GM19468 (cell line): ENCODE results near the gene PRKCE.

Experiments
- ATAC-seq: cut with Tn5 transposase; IDR thresholded peaks from one replicate; pipeline ENCODE4 v1.9.1; 2021; ENCODE audit warnings: mild to moderate bottlenecking, moderate library complexity, moderate number of reproducible peaks; ENCODE audit not compliant: unreplicated experiment; ENCODE audit errors: extremely low read depth

PRKCE gene

DNA sequence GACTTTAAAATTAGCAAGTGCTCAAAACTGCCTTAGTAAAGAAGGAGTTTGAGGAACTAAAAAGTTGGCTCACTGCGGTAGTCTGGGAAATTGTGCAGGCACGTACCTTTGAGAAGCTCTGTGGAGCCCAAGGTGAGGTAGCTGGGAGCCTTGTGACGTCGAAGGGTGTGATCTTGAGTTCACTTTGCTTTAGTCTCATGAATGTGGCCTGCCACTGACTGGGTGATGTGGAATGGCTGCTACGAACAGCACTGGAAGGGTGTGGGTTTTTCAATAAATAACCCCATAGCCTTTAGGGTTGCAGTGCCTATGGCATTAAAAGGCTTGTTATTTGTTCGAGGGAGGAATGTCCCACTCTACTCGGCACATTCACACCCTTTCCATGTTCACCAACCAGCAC lies 312.3 kb downstream of the PRKCE start:
- ATAC-seq, result no peak

DNA sequence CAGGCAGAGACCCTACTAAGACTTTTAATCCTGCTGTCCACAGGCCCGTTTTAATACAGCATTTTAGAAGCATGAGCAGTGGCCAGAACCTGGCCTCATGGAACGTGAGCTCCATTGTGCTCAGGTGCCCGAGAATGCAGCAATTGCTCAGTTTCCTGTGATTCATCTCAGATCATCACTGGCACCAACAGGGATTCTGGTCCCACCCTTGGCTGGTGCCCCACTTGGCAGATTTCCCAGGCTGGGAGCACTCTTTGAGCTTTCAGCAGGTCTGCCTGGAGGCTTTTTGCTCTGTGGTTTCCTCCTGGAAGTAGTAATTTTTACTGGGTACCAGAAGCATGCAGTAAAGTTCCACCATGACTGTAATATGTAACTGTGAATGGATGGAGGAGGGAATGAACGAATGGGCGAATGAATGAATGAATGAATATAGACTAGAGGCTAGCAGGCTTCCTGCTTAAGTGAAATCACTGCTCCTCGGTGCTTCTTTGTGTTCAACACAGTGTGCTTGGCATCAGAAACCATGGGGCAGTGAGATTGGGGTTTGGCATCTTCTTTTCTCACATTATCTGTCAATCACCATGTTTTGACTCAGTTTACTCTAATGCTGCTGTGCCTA lies 312.9 kb downstream of the PRKCE start:
- ATAC-seq, result no peak

DNA sequence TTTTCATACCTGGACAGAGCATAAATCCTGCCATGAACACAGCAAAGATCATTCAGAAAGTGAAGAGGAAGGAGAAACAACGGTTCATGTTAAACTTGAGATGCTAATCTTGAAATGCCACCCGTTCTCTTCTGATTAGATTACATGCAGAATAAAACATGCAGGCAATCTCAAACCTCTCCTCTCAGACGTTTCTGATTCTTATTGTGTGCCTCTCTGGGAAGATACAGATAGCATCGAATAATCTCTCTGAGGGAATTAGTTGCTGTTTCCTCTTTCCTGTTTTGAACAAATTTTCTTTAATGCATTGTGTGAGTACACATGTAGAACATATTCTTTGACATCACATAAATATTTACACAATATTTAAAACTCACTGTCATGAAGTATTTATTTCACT lies 313.4 kb downstream of the PRKCE start:
- no peak for ATAC-seq

DNA sequence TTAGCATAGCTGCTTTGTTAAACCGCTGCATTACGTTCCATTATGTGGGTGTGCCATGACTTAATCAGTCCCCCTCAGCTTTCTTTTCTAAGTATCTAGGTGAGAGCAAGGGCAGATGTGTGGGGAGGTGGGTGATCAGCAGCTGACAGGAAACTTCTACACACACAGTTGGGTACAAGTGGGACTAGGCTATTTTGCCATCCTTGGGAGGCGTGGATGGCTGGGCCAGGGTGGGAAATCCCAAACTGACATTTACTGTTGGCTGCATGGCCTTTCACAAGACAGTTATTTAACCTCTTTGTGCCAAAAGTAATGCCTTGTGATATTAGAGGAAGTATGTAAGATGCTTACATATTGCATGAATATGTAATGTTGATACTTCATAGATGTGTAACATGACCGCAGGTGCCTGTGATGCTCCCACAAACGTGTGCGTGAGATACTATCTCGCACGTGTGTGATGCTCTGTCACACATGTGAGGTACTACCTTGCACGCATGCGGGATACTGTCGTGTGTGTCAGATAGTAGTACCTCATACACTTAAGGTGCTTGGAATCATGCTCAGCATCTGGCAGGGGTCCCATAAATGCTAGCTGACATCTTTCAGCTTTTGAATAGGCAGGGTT lies 314.5 kb downstream of the PRKCE start:
- no peak for ATAC-seq

DNA sequence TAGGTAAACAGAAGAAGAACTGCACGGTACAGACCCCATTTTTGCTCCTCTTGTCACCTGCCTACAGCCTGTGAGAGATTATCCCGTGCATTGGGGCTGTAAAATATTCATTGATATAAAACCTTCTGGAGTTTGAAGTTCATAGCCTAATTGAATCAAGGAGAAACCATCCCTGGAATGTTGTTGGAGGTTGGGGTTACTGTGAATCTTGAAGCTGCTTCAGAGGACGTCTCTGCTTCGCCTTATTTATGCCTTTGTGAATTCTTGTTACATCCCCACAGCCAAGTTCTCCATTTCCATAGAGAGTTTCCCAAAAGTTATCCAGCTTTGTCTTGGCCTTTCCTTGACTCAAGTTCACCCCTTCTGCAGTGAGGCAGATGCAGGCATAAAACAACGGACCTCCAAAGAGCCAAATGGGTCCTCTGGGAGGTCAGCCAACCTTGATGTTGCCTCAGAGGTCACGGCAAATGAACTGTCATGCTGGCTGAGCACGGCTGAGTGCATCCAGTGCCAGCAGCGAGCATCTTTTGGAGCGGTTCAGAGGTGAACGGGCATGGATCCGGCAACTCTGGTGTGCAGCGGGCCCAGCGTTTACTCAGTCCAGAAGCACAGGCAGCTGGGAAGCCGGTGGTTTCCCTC lies 317.6 kb downstream of the PRKCE start:
- ATAC-seq, result no peak

DNA sequence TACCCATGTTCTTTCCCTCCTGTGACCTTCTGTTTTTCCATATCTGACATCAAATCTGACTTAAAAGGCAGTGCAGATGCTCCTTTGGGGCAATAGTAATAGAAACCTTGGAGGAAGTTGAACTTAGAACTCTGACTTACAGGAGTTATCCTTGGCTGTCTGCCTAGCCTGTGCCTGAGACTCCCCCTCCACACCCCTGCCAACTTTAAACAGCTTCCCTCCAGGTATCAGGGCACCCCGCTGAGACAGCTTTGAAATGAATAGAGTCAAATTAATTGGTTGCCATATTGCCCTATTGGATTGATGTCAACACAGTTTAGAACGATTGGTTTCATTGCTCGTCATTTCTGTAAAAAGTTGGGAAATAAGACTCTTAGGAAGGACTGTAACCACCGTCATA lies 322.0 kb downstream of the PRKCE start:
- no peak for ATAC-seq

DNA sequence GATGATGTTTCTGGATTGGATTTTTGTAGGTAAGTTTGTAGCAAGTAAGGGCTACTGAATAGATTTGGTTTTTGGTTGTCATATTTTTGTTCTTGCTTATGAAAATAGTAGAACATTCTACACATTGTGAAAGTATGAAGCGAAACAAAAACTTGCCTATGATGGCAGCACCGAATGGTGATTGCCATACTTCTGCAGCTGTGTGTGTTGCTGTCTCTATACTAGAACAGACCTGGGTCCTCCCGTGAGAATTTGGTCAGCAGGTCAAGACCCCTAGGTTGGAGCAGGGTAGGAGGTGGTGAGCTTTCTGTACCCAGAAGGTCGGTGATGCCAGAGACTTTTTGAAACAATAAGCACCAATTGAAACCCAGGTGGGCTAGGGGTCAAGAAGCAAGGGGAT lies 322.6 kb downstream of the PRKCE start:
- ATAC-seq, result peak; percentile 60

DNA sequence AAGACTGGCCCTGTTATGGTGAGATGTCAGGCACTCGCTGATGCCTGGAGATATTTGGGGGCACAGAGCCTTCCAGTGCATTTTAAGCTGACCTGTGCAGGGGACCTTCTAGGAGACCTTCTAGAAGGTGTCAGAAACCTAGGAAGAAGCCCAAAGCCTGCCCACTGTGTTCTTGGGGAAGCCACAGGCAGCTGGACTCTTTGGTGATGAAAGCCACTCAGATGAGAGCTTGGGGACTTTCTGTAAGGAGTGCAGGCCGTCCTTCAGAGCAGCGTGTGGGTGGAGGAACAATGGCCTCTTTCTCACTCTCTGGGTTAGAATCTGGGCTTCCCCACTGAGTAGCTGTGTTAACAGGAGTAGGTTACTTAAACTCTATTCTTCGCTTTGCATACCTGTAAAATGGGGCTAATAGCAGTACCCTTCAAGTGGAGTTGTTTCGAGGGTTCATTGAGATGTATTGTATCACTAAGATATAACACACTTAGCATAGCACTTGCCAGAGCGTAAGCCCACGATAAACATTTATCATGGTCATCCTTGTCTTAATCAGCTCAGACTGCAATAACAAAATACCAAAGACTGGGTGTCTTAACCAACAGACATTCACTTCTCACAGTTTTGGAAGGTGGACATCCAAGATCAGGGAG lies 323.4 kb downstream of the PRKCE start:
- no peak for ATAC-seq

DNA sequence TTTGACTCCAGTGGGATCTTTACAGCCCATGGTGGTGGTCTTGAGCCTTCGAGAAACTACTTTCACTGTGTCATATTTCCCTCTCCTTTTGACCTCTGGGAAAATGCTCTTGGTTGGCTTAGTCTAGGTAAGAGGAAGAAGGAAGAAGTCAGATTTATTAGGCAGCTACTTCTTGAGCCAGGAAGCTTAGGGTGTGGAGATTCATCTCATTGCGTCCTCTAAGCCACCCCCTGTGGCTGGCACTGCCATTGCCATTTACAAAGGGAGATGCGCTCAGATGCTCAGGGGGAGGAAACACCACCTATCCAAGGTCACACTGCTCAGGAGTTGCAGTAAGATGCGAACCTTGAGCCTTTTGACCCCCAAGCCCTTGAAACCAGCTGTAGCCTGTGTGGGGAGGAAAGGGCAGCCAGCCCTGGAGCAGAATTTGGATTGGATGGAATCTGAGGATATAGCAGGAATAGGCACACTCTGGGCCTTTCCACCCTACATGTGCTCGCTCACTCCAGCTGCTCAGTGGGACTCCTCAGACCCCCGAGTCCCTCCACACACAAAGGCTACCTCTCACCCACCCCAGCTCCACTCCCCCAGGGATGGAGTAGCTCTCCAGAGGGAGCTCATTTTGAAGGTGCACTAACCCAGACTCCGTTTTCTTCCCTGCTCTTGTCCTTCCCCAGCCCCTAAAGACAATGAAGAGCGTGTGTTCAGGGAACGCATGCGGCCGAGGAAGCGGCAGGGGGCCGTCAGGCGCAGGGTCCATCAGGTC lies 324.5 kb downstream of the PRKCE start:
- ATAC-seq, result no peak

DNA sequence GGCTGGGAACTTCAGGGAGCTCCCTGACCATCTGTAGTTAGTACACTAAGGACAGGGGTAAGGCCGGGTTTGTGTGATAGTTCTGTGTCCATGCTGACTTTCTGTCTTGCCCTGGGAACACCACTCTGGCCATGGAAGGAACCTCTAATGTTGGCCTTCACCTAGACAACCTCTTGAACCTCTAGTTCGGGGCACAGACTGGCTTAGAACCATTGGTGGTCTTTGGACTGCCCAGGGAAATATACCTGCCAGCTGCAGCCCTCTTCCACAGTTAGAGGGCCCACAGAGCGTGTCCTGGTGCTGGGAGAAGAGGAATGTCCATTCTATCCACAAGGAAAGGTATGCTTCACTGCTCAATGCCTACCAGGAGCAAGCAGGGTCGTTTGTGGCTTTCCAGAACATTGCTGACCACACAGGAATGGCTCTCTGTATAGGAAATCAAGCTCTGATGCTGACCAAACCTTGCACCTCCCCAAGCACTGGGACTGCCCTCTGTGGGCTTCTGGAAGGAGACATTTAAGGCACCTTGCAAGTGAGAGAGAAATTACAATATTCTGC lies 326.9 kb downstream of the PRKCE start:
- ATAC-seq, result no peak

DNA sequence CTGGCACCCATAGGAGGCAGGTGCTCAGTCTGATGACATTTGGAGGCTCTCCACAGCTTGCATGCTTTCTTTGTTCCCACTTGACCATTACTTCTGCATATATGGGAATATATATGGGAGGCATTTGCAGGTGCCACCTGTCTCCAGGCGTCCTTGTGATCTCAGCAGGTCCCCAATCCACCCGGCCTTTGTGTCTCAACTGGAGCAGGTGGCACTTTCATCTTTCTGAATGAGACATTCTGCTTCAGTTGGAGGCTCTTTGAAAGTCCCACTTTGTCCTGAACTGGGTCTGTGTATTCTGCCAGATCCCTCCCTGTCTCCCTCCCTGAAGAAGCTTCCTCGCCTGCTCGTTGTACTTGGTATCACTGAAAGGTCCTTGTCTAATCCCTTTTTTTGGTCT lies 327.6 kb downstream of the PRKCE start:
- ATAC-seq, result no peak

DNA sequence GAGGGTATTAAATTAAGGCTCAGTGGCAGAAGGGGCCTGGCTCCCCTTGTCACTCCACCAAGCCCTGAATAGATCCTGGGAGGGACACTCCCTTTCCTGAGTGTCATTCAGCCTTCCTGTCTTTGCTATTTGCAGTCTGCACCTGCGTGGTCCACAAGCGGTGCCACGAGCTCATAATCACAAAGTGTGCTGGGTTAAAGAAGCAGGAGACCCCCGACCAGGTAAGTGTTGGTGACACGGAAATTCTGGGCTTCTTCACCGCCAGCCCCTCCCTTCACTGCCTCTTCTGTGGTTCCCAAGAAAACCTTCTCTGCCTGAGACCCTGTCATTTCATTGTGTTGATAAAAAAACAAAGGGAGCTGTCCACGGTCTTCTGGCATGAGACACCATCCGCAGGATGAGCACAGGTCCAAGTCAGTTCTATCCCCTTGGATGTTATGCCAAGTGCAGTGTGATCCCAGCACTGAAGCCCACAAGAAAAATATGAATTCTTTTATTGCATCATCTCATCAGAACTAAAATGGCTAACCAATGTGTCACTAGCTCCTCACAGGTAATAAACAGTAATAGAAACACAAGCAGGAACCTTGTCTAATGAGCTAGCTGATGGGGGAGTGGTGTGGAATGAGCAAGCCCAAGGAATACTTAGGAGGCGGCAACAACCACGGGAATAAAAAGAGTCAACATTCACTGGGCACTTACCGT lies 328.8 kb downstream of the PRKCE start:
- ATAC-seq, result no peak

DNA sequence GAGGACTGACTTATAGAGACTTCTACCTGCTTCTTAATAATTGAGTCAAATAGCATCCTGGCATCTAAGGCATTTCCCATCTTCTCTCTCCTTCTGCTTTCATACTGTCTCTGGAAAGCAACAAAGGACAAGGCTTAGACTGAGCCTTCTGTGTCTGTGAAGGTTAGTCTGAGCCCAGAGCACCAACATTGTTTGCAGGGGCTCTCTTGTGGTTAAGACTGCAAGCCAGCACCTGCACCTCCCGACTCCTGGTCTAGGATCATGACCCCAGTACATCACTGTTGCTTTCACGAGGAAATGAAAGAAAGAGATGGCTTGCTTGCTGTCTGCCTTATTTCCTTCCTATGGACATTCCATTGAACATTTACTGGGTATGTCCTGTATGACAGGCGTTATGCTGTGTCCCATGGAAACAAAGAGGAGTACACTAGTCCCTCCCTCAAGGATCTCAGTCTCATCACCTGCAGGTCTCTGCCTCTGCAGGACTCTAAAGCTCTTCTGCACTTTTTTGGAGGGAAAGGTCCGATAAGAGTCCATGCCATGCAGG lies 330.0 kb downstream of the PRKCE start:
- no peak for ATAC-seq

DNA sequence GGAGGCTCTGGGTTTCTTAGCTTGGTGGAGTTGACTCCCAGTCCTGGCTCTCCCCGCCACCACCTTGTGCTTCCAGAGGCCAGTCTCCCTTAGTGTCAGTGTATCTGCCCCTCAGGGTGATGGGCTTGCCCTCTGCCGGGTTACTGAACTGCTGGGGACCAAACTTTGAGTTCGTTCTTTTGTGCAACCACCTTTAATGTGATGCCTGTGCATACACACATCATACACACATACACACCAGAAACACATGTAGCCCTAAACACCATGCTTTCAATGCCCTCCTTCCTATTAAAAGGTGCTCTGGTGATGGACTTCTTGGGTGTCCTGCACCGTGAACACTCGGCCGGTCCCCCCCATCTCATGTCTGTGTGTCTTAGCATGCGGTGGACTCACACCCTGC lies 330.6 kb downstream of the PRKCE start:
- no peak for ATAC-seq

DNA sequence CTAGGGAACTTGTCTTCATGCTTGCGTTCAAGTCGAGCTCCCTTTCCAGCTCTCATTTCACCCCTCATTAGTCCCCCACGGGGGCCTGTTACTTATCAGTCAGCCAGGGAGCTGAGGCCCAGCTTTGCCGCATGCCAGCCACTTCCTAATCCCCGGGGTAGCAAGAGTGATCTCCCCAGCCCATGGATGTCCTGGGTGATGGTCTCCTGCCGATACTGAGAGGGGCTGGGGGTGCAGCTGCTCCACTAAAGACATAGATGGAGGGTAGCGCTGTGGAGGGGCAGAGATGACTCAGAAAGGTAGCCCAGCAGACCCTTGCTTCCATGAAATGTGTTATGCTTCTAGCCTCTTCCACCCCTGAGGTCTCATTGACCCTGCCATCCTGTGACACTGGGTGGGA lies 331.7 kb downstream of the PRKCE start:
- ATAC-seq, result no peak

DNA sequence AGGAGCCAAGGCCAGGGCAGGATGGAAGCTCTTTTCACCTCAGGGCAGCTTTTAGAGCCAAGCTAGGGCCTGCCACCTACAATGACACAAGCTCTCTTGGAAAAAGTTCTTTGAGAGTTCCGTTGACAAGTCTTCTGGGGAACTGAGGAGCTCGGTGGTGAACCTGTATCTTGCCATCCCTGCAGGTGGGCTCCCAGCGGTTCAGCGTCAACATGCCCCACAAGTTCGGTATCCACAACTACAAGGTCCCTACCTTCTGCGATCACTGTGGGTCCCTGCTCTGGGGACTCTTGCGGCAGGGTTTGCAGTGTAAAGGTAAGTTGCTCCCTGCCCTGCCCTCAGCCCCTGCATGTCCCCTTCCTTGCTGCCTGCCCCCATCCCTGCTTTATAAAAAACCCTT lies 332.9 kb downstream of the PRKCE start:
- ATAC-seq, result no peak

DNA sequence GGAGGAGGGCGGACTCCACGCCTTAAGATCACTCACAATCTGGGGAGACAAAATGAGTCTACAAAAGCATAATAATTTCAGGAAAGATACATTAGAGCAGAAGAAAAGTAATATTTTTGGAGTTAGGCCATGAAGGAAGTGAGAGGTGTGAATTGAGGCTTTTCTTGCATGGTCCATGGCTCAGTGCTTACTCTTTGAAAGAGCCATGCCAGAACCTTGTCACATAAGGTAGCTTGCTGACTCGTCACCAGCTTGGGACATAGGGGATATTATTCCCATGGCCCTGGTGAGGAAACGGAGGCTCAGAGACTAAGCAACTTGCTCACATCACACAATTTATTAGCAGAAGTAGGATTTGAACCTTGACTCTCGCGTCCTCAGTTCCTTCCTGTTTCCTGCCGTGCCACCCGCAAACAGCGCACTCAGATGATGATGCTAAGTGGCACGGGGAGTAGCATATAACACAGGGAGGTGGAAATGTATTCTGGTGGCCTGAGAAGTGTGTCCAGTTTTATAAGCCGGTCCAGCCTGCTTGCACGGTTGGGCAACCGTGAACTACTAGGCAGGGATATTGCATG lies 333.5 kb downstream of the PRKCE start:
- no peak for ATAC-seq

DNA sequence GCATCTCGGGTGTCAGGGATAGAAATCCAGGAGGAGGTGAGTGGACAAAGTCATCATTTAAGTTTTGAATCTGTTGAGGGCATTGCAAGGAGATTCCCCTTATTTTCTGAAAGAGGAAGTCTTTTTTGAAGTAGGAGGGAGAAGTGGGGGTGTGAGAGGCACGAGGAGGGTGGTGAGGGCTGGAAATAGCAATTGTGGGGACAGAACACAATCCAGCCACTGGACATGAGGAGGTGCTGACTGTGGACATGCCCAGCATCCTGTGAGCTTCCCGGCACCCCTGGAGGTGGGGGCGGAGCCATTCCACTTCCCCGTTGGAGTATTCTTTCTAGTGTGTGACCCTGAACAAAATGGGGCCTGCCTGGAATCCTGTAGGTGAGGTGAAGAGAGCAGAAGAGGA lies 335.0 kb downstream of the PRKCE start:
- no peak for ATAC-seq

DNA sequence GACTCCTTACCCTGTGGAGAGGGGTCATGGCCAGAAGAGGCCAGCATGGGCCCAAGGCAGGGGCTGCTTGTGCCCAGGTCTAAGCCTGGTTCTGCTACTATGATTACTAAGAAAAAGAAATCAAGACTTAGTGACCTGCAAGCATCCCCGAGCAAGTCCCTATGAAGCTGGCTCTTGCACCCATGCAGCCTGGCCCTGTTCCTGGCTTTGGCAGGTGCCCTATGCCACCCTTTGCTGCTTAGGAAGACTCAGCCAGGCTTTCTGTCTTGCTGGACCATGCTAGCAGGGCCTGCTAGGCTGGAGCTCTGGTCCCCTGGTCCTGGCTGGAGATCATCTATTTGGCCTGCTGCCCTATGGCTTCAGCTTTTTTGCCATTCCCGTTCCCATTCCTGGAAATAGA lies 336.4 kb downstream of the PRKCE start:
- no peak for ATAC-seq
